ENCODE data around the gene ZMIZ1.
A peak's percentile ranks its signal among the peaks of the same experiment; 100 is the strongest.

ZMIZ1 gene

GRCh38 chr10:79191951-79192676 is 123.3 kb downstream of the ZMIZ1 start:
- no peak overlapping the region for H2AK5ac ChIP-seq (ENCODE audit: low read length)
- no peak overlapping the region for H3K27ac ChIP-seq (ENCODE audit: low read depth, low read length)
- no peak overlapping the region for H3K14ac ChIP-seq (ENCODE audit: low read length)
- no peak overlapping the region for H2AFZ ChIP-seq (ENCODE audit: insufficient read depth, low read length, poor library complexity)
- H4K91ac ChIP-seq (ENCODE audit: low read depth, low read length) = no peak overlapping the region
- H3K4ac ChIP-seq (ENCODE audit: low read depth, low read length) = no peak overlapping the region
- no peak overlapping the region for H3K4me3 ChIP-seq (ENCODE audit: low read depth, low read length)
- no peak overlapping the region for H3K23ac ChIP-seq (ENCODE audit: low read length)
- no peak overlapping the region for H3K18ac ChIP-seq (ENCODE audit: low read length)
- H3K4me2 ChIP-seq (ENCODE audit: low read length) = no peak overlapping the region
- H3K9me3 ChIP-seq (ENCODE audit: insufficient read depth, low read depth, low read length) = peaks cover 2% of the 10 kb centered on the region
- H3K36me3 ChIP-seq (ENCODE audit: control insufficient read depth in 1 of 2, insufficient read depth in 2 of 2, low read length in 2 of 2) = peaks cover 41% of the 10 kb centered on the region in 2 experiments
- H2BK5ac ChIP-seq (ENCODE audit: low read depth, low read length, poor library complexity) = no peak overlapping the region
- H3K79me1 ChIP-seq (ENCODE audit: low read length) = peaks cover 11% of the 10 kb centered on the region
- peaks cover 4% of the 10 kb centered on the region for H3K79me2 ChIP-seq (ENCODE audit: control insufficient read depth, insufficient read depth, low read length, poor library complexity)
- H2BK12ac ChIP-seq (ENCODE audit: low read length) = no peak overlapping the region
- no peak overlapping the region for H3K9ac ChIP-seq (ENCODE audit: low read length)
- H4K8ac ChIP-seq (ENCODE audit: low read depth, low read length) = no peak overlapping the region
- no peak overlapping the region for H2BK120ac ChIP-seq (ENCODE audit: insufficient read depth, low read length, poor library complexity)
- DNase-seq = no peak
- H3K4me1 ChIP-seq (ENCODE audit: control insufficient read depth in 1 of 2, insufficient read depth in 2 of 2, low read length in 2 of 2) = peaks cover 31 to 49% of the 10 kb centered on the region in 2 experiments
- no CpG with 5 or more reads among the region's 4 CpGs for whole genome bisulfite sequencing (ENCODE audit: extremely low coverage, insufficient coverage, insufficient read length)
- H3K27me3 ChIP-seq (ENCODE audit: insufficient read depth, low read length) = no peaks in the 10 kb centered on the region
- no peak overlapping the region for H4K12ac ChIP-seq (ENCODE audit: low read depth, low read length)

DNA sequence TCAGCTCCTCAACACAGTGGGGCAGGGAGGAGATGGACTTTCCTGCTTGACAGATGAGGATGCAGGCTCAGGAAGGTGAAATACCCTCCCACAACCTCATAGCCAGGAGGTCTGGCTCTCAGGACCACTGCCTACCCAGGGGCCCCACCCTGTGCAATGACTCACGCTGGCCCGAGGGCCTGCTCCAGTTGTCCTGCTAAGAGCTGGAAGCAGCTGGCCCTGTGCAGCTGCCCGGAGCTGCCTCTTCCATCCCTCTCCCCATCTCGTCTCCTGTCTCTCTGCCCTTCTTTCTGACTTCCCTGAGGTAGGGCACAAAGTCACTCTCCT is 123.9 kb downstream of the ZMIZ1 start:
- H4K12ac ChIP-seq (ENCODE audit: low read depth, low read length) = no peak overlapping the region
- peak overlapping the region; percentile 30 for H3K18ac ChIP-seq (ENCODE audit: low read length)
- H3K4me2 ChIP-seq (ENCODE audit: low read length) = no peak overlapping the region
- no peak overlapping the region for H4K91ac ChIP-seq (ENCODE audit: low read depth, low read length)
- no peak overlapping the region for H3K4ac ChIP-seq (ENCODE audit: low read depth, low read length)
- no peak overlapping the region for H2BK12ac ChIP-seq (ENCODE audit: low read length)
- H3K9ac ChIP-seq (ENCODE audit: low read length) = no peak overlapping the region
- H3K14ac ChIP-seq (ENCODE audit: low read length) = no peak overlapping the region
- no peak overlapping the region for H4K8ac ChIP-seq (ENCODE audit: low read depth, low read length)
- peaks cover 3% of the 10 kb centered on the region for H3K79me2 ChIP-seq (ENCODE audit: control insufficient read depth, insufficient read depth, low read length, poor library complexity)
- no peak overlapping the region for H3K23ac ChIP-seq (ENCODE audit: low read length)
- peaks cover 6% of the 10 kb centered on the region for H3K79me1 ChIP-seq (ENCODE audit: low read length)
- H2AK5ac ChIP-seq (ENCODE audit: low read length) = no peak overlapping the region
- no peak overlapping the region for H2BK120ac ChIP-seq (ENCODE audit: insufficient read depth, low read length, poor library complexity)
- no CpG with 5 or more reads among the region's 4 CpGs for WGBS (ENCODE audit: extremely low coverage, insufficient coverage, insufficient read length)
- H3K36me3 ChIP-seq (ENCODE audit: control insufficient read depth in 1 of 2, insufficient read depth in 2 of 2, low read length in 2 of 2) = peaks cover 39% of the 10 kb centered on the region in 2 experiments
- H3K27me3 ChIP-seq (ENCODE audit: insufficient read depth, low read length) = no peaks in the 10 kb centered on the region
- DNase-seq = peak; percentile 15 to 38
- H3K27ac ChIP-seq (ENCODE audit: low read depth, low read length) = no peak overlapping the region
- peaks cover 2% of the 10 kb centered on the region for H3K9me3 ChIP-seq (ENCODE audit: insufficient read depth, low read depth, low read length)
- H2AFZ ChIP-seq (ENCODE audit: insufficient read depth, low read length, poor library complexity) = no peak overlapping the region
- no peak overlapping the region for H3K4me3 ChIP-seq (ENCODE audit: low read depth, low read length)
- peaks cover 26 to 43% of the 10 kb centered on the region in 2 experiments for H3K4me1 ChIP-seq (ENCODE audit: control insufficient read depth in 1 of 2, insufficient read depth in 2 of 2, low read length in 2 of 2)
- H2BK5ac ChIP-seq (ENCODE audit: low read depth, low read length, poor library complexity) = no peak overlapping the region

GRCh38 chr10:79193694-79194382 is 125.1 kb downstream of the ZMIZ1 start:
- no peak overlapping the region for H4K8ac ChIP-seq (ENCODE audit: low read depth, low read length)
- no CpG with 5 or more reads among the region's 14 CpGs for WGBS (ENCODE audit: extremely low coverage, insufficient coverage, insufficient read length)
- no peak overlapping the region for H4K12ac ChIP-seq (ENCODE audit: low read depth, low read length)
- no peaks in the 10 kb centered on the region for H3K27me3 ChIP-seq (ENCODE audit: insufficient read depth, low read length)
- H3K4me1 ChIP-seq (ENCODE audit: control insufficient read depth in 1 of 2, insufficient read depth in 2 of 2, low read length in 2 of 2) = peaks cover 19 to 33% of the 10 kb centered on the region in 2 experiments
- DNase-seq = no peak
- H3K9ac ChIP-seq (ENCODE audit: low read length) = no peak overlapping the region
- no peak overlapping the region for H2AK5ac ChIP-seq (ENCODE audit: low read length)
- no peak overlapping the region for H3K4me3 ChIP-seq (ENCODE audit: low read depth, low read length)
- no peak overlapping the region for H3K4me2 ChIP-seq (ENCODE audit: low read length)
- H3K79me1 ChIP-seq (ENCODE audit: low read length) = peaks cover 5% of the 10 kb centered on the region
- no peak overlapping the region for H2BK5ac ChIP-seq (ENCODE audit: low read depth, low read length, poor library complexity)
- peaks cover 2% of the 10 kb centered on the region for H3K79me2 ChIP-seq (ENCODE audit: control insufficient read depth, insufficient read depth, low read length, poor library complexity)
- no peak overlapping the region for H3K14ac ChIP-seq (ENCODE audit: low read length)
- no peak overlapping the region for H3K23ac ChIP-seq (ENCODE audit: low read length)
- H3K27ac ChIP-seq (ENCODE audit: low read depth, low read length) = no peak overlapping the region
- H2BK12ac ChIP-seq (ENCODE audit: low read length) = no peak overlapping the region
- H2BK120ac ChIP-seq (ENCODE audit: insufficient read depth, low read length, poor library complexity) = no peak overlapping the region
- no peak overlapping the region for H2AFZ ChIP-seq (ENCODE audit: insufficient read depth, low read length, poor library complexity)
- no peak overlapping the region for H3K4ac ChIP-seq (ENCODE audit: low read depth, low read length)
- H3K18ac ChIP-seq (ENCODE audit: low read length) = peak overlapping the region; percentile 3
- no peak overlapping the region for H4K91ac ChIP-seq (ENCODE audit: low read depth, low read length)
- peaks cover 36 to 38% of the 10 kb centered on the region in 2 experiments for H3K36me3 ChIP-seq (ENCODE audit: control insufficient read depth in 1 of 2, insufficient read depth in 2 of 2, low read length in 2 of 2)
- H3K9me3 ChIP-seq (ENCODE audit: insufficient read depth, low read depth, low read length) = peaks cover 2% of the 10 kb centered on the region

GRCh38 chr10:79195091-79195923 is 126.5 kb downstream of the ZMIZ1 start:
- peaks cover 2% of the 10 kb centered on the region for H3K9me3 ChIP-seq (ENCODE audit: insufficient read depth, low read depth, low read length)
- peaks cover 28 to 37% of the 10 kb centered on the region in 2 experiments for H3K36me3 ChIP-seq (ENCODE audit: control insufficient read depth in 1 of 2, insufficient read depth in 2 of 2, low read length in 2 of 2)
- no peak overlapping the region for H3K9ac ChIP-seq (ENCODE audit: low read length)
- peak overlapping the region; percentile 53 for H3K4ac ChIP-seq (ENCODE audit: low read depth, low read length)
- no peak overlapping the region for H2AFZ ChIP-seq (ENCODE audit: insufficient read depth, low read length, poor library complexity)
- no peak overlapping the region for H3K27ac ChIP-seq (ENCODE audit: low read depth, low read length)
- peak; percentile 82 to 88 for DNase-seq
- peaks cover 12 to 24% of the 10 kb centered on the region in 2 experiments for H3K4me1 ChIP-seq (ENCODE audit: control insufficient read depth in 1 of 2, insufficient read depth in 2 of 2, low read length in 2 of 2)
- H4K91ac ChIP-seq (ENCODE audit: low read depth, low read length) = no peak overlapping the region
- H3K23ac ChIP-seq (ENCODE audit: low read length) = no peak overlapping the region
- H2AK5ac ChIP-seq (ENCODE audit: low read length) = no peak overlapping the region
- peak overlapping the region; percentile 79 for H3K18ac ChIP-seq (ENCODE audit: low read length)
- H2BK5ac ChIP-seq (ENCODE audit: low read depth, low read length, poor library complexity) = no peak overlapping the region
- H4K8ac ChIP-seq (ENCODE audit: low read depth, low read length) = no peak overlapping the region
- no CpG with 5 or more reads among the region's 22 CpGs for WGBS (ENCODE audit: extremely low coverage, insufficient coverage, insufficient read length)
- no peak overlapping the region for H3K4me3 ChIP-seq (ENCODE audit: low read depth, low read length)
- H3K79me2 ChIP-seq (ENCODE audit: control insufficient read depth, insufficient read depth, low read length, poor library complexity) = no peaks in the 10 kb centered on the region
- no peaks in the 10 kb centered on the region for H3K27me3 ChIP-seq (ENCODE audit: insufficient read depth, low read length)
- H2BK120ac ChIP-seq (ENCODE audit: insufficient read depth, low read length, poor library complexity) = peak overlapping the region; percentile 21
- H3K79me1 ChIP-seq (ENCODE audit: low read length) = peaks cover 5% of the 10 kb centered on the region
- no peak overlapping the region for H3K14ac ChIP-seq (ENCODE audit: low read length)
- H3K4me2 ChIP-seq (ENCODE audit: low read length) = no peak overlapping the region
- no peak overlapping the region for H2BK12ac ChIP-seq (ENCODE audit: low read length)
- H4K12ac ChIP-seq (ENCODE audit: low read depth, low read length) = no peak overlapping the region

Data from trophoblast cell (in vitro differentiated cells and primary cell).